Activated CD8-positive, alpha-beta memory T cell treated with anti-CD3 and anti-CD28 coated beads, Interleukin-2, amount 50 U/mL, for 1 hour (primary cell): Measurements from ENCODE around the gene PRDM9.
"Not testable (repeated sequence)": the region's sequence is repeated elsewhere in the genome, so short reads cannot be mapped to it uniquely, and the experiment has no call there.

Experiments
- DNase-seq: peaks from one replicate; pipeline ENCODE4 v3.0.0-alpha.2; 2020; ENCODE audit errors: extremely low read depth

PRDM9 gene

DNA sequence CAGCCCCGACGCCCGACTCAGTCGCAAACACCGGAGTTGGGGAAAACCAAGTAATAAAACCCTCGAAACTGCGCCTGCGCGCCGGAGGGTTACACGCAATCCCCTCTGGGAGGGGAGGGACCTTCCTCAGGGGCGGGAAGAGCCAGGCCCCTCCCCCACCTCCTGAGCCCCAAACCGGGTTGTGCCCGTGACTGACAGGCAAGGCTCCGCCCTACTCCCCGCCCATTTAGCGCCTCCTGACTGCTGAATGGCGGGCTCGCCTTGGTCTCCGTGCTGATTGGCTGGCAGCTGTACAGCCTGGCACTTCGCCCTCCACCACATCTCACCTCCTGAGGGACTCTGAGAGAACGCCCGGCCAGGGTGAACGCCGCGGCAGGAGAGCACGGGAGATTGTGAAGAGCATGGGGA lies at the start of gene PRDM9:
Gene PRDM9, plus strand, starts transcription at position 332 of the 408 bp plus-strand sequence. CDS start 1,425 bp downstream, outside the sequence.
- DNase-seq = no peak

DNA sequence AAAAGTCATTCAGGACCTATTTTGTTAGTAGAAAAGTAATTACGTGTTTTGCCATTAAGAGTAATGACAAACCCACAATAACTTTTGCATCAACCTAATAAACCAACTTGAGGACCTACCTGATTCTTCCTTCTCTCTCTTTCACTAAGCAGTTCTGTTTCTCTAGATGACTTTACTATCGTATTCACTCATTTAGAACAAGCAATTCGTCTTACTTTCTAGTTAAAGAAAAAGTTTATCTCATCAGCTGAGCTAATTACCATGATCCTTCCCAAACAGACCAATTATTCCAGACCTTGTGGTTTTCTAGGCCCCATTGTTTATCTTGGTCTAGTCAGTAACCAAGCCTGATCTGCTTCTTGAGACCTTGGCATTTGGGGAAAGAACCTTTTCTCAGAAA lies 49.6 kb upstream of the PRDM9 start:
- DNase-seq = no peak

DNA sequence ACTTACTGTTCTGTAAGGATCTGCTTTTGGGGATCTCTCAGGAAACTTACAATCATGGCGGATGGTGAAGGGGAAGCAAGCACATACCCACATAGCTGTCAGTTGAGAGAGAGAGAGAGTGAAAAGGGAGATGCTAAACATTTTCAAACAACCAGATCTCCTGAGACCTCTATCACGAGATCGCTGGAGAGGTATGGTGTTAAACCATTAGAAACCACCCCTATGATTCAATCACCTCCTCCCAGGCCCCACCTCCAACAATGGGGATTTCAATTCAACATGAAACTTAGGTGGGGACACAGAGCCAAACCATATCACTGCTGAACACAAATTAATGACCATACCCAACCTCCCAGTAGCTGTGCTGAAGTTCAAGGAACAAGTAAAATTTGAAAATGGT lies 48.2 kb upstream of the PRDM9 start:
- DNase-seq = no peak

DNA sequence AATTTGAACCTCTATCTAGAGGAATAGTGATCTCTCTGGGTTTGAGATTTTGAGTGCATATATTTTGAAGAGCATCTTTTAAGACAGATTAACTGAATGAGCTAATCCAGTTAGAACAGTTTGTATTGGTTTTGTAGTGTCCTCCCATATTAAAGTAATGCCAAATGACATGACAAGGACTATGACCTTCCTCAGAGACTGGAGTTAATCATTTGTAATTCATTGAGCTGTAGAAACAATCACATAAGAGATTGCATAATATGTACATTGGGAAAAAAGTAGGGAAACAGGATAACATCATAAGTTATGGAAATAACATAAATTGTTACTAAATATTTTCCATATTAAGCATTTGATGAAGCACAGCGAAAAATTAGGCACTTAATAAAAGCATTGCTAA lies 45.8 kb upstream of the PRDM9 start:
- DNase-seq = no peak

DNA sequence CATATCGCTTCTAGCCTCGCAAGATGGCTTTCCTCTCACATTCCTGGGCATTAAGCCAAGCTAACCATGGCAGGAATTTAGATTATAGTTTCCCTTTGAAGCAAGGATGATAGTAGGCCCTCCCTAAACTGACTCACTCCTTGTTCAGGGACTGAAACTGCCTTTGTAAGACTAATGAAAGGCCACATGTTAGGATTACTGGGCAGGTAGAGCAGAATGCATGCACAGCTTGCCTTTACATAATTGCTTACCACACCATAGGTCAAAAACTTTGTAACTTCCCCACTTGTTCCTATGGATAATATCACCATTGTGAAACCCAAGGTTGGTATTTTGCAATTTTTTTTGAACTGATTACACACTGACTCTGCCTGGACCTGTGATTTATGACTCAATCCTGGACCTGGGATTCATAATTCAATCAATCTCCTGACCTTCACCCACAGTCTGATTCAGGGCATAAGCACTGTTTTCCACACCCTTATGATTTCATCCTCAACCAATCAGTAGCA lies 41.0 kb upstream of the PRDM9 start:
- DNase-seq = no peak

DNA sequence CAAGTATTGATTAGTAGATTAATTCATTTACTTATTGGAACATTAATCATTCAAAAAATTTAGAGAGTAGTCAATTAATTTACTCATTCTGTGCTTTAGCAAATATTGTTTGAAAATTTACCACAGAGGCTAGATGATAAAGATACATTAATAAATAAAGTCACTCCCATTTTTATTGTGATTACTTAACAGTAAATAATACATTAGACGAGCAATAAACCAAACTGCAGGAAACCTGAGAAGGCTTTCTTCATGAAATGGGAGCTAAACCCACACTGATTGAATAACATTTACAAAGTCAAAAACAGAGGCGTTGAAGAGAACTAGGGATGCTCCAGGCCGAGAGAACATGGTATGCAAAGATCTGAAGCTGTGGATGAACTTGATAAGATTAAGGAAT lies 38.8 kb upstream of the PRDM9 start:
- DNase-seq = no peak

DNA sequence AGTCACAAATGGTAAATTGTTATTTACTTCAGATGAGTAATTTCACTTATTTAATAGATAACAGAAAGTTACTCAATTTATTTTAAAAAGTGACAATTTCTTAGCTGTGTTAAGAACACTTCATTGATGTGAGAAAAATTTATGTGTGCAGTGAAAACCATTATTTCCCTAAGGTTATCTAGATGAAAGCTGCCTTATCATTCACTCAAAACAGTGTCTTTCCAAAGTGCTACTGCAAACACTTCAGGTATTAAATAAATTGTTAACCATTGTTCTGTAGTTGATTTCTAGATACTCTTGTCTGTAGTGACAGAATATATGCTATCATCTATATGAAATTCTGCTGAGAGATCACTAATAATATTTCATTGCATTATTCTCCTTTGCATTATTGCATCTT lies 33.5 kb upstream of the PRDM9 start:
- no peak for DNase-seq

DNA sequence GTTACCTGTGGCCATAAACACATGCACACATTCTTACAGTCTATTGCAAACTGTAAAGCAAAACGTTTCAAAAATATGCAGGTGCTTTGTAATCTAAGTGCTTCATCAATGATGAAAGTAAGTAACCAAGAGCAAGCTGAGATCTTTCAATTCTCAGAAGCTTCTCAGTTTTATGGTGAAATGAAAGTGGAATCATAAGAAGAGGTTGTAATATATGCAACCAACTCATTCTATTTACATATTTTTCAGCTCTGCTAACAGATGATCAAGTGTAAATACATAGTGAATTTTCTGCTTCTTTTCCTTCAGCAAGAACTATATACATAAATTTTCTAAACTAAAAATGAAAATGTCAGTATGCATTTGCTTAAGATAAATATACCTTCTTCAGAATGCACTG lies 33.1 kb upstream of the PRDM9 start:
- no peak for DNase-seq

DNA sequence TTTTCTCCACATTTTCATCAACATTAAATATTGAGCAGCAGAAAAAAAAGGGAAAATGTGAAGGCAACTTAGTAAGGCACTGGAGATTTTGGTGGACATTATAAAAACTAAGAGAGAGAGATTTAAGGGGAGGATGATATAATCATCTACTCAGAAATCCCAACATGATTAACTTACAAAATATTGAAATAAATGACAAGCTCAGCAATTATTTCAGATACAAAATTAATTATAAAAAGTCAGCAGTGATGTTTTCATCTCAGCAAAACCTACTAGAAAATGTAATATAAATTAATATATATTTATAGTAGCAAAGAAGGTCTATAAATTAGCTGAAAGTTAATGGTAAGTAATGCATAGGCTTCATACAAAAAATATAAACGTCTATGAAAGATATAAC lies 30.8 kb upstream of the PRDM9 start:
- no peak for DNase-seq

DNA sequence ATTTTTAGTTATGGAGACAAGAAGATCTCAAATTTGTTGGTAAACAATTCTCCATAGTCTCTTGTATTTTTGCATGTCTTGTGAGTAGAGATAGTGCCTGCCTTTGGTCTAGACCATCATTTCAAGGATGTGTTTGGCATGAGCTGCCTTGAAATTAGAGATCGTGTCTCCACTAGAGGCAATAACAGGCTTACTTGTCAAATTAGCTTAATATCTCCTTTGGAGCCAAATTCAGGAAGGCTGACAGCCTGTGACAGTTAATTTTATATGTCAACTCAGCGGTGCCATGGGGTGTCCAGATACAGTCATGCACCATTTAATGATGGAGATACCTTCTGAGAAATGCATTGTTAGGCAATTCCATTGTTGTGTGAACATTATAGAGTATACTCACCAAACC lies 24.8 kb upstream of the PRDM9 start:
- no peak for DNase-seq

DNA sequence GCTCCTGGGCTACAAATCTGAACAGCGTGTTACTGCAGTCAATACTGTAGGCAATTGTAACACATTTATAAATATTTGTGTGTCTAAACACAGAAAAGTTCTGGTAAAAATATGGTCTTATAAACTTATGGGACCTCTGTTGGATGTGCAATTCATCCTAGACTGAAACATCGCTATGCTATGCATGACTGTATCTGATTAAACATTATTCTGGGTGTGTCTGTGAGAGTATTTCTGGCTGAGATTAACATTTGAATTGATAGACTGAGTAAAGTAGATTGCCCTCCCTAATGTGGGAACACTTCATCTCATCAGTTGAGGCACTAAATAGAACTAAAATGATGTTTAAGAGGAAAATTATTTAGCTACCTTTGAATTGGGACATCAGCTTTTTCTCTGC lies 24.3 kb upstream of the PRDM9 start:
- no peak for DNase-seq

DNA sequence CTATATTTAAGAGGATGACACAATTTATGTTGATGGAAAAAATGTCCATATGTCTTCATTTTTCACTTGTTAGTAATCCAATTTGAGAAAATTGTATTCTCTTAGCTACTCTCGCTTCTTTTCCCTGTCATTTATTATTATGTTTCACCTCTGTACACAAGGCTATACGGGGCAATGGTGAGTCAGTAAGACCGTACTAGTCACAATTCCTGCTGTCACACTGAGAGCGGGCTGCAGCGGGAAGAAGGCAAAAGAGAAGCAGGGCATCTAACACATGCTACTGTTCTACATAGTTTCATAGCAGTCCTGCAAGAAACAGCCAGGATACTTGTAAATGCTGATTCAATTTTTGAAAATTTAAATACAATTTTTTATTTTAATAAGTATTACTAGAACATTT lies 23.3 kb upstream of the PRDM9 start:
- no peak for DNase-seq

DNA sequence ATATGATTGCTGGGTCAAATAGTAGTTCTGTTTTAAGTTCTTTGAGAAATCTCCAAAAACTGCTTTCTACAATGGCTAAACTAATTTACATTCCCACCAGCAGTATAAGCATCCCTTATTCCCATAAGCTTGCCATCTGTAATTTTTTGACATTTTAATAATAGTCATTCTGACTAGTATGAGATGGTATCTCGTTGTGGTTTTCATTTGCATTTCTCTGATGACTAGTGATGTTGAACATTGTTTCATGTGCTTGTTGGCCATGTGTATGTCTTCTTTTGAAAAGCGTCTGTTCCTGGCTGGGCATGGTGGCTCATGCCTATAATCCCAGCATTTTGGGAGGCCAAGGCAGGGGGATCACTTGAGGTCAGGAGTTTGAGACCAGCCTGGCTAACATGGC lies 21.2 kb upstream of the PRDM9 start:
- DNase-seq = not testable (repeated sequence)

DNA sequence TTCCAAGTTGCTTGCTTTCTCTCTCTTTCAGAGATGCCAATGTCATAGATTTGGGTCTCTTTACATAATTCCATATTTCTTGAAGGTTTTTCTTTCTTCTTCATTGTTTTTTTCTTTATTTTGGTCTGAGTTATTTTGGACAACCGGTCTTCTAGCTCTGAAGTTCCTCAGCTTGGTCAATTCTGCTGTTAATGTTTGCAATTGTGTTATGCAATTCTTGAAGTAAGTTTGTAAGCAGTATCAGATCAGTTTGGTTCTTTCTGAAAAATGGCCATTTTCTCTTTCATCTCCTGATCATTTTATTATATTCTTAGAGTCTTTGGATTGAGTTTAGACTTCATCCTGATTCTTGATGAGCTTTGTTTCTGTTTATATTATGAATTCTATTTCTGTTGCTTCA lies 16.4 kb upstream of the PRDM9 start:
- DNase-seq = no peak

DNA sequence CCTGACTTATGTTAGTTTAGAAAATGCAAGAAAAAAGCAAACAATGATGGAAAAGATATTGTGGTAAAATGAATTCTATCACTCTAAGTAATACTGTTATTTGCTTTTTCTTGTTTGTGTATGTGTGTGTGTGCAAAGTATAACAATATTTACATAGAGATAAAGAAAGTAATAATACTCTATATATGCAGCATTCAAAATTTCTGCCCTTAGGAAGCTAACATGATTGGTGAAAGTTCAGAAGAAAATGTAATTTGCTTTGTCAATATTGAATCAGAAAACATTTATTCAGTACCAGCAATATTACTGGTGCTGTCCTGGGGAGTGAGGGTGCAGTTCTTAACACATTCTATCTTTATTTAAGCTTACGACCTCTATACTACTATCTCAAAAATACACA lies 12.9 kb upstream of the PRDM9 start:
- no peak for DNase-seq

DNA sequence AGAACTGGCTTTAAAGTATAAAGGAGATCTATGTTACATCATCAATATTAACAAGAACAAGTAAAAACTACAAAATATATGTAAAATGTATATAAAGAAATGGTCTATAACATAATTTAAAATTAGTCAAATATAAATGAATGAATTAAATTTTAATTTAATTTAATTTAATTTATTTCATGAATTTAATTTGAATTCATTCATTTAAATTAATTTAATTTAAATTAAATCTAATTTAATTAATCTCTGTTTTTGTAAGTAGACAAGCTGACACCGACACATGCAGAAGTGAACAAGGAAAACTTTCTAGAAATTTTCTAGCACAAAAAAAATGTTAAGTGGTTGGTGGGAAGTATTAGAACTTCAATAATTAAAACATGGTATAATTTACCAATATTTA lies 10.8 kb upstream of the PRDM9 start:
- no peak for DNase-seq

DNA sequence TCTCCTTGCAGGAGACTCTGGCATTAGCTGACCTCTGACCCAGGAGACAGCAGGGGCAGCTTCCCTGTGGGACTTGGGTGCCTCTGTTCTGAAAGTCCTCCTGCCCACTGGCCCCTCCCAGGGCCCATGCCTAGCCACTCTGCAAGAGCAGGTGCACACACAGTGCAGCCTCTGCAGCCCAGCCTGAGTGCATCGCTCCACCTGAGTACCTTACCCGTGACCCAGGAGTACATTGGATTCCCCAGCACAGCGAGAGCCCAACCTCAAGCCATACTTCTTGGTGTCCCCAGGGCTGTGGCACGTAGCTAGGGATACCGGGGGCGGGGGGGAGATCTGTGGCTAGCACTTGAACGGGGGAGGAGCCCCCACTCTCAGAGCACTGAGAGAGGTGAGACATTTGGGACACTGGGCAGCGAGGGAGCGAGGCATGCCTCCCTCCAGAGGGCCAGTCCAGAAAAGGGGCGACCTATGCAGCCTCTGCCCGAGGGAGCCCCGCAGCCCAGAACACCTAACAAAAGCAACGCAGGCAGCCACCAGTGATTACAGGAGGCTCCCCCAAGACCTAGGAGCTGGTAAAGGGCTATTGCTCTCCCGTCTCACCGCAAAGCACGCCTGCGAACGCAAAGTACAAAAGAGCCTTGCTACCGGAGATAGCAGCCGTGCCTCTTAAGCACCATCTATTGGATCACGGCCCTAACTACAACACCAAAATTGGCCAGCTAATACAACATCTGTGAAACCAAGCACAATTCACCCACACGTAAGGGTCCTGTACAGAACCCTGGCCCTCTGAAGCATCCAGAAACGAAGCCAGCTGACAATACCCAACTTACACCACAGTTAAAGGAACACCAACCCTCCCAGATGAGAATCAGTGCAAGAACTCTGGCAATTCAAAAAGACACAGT lies 826 bp upstream of the PRDM9 start:
- no peak for DNase-seq

DNA sequence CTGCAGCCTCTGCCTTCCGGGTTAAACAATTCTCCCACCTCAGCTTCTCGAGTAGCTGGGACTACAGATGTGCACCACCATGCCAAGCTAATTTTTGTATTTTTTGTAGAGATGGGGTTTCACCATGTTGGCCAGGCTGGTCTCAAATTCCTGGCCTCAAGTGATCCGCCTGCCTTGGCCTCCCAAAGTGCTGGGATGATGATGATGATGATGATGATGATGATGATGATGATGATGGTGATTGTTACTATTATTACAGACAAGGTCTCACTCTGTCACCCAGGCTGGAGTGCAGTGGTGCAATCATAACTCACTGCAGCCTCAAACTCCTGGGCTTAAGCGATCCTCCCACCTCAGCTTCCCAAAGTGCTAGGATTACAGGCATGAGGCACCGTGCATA lies 3.0 kb downstream of the PRDM9 start:
- not testable (repeated sequence) for DNase-seq

DNA sequence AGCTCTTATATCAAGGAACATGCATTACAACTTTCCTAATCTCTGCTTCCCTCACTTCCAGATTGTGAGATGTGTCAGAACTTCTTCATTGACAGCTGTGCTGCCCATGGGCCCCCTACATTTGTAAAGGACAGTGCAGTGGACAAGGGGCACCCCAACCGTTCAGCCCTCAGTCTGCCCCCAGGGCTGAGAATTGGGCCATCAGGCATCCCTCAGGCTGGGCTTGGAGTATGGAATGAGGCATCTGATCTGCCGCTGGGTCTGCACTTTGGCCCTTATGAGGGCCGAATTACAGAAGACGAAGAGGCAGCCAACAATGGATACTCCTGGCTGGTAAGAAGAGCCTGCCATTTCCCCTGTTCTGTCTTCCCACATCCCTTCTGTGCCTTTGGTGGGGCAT lies 15.1 kb downstream of the PRDM9 start:
- no peak for DNase-seq

DNA sequence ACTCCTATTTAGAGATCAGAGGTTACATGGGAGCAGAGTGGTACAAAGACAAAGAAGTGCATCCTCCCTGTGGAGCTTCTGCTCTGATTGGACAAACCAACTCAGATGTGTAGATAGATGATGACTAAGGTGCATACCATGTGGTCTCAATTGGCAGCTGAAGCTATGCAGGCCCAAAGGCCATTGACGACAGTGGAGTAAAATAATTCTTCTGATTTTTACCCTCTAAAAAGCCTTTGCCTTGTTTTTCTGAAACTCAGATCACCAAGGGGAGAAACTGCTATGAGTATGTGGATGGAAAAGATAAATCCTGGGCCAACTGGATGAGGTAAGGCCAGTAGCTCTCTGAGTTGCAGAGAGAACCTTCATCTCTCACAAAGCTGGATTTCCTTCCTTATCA lies 15.6 kb downstream of the PRDM9 start:
- DNase-seq = no peak

DNA sequence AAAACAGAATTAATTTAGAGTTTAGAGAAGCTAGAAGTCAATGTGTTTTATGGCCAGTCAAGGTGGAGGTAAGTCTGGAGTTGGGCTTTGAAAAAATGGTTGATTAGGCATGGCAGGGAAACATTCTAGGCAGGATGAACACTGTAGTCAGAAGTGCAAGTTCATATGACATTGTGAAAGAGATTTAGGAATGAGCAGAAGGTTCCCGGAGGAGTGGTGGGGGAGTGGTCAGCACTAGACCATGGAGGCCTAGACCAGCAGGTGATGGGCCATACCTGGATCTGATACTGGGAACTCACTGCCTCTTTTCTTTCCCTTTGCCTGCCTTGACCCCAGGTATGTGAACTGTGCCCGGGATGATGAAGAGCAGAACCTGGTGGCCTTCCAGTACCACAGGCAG lies 16.6 kb downstream of the PRDM9 start:
- DNase-seq = no peak

DNA sequence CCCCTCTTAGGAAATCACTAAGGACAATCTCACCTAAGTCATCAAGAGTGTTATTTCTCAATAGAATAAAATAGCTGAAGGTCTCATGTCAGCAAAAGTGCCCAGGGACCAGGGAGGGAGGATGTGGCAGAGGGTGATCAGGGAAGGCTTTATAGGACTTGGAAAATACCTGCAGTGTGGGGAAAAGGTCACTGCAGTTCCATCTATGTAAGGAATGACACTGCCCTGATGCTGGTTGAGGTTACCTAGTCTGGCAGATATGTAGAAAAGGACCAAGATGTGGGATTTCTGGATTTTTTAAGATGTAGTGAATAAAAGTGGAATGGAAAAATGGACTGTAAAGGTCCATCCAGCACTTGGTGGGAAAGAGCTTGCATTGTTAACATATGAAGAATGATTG lies 18.3 kb downstream of the PRDM9 start:
- DNase-seq = no peak

DNA sequence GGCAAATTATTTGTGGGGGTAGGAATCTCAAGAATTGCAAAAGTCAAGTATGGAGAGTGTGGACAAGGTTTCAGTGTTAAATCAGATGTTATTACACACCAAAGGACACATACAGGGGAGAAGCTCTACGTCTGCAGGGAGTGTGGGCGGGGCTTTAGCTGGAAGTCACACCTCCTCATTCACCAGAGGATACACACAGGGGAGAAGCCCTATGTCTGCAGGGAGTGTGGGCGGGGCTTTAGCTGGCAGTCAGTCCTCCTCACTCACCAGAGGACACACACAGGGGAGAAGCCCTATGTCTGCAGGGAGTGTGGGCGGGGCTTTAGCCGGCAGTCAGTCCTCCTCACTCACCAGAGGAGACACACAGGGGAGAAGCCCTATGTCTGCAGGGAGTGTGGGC lies 19.2 kb downstream of the PRDM9 start:
- not testable (repeated sequence) for DNase-seq
